ENCODE results near the gene NDUFA5.
"Not testable (repeated sequence)": the region's sequence is repeated elsewhere in the genome, so short reads cannot be mapped to it uniquely, and the experiment has no call there.

Gene NDUFA5

GRCh38 chr7:123555484-123555883 lies 2.1 kb downstream of the NDUFA5 start:
- FAIRE-seq: no peak

DNA sequence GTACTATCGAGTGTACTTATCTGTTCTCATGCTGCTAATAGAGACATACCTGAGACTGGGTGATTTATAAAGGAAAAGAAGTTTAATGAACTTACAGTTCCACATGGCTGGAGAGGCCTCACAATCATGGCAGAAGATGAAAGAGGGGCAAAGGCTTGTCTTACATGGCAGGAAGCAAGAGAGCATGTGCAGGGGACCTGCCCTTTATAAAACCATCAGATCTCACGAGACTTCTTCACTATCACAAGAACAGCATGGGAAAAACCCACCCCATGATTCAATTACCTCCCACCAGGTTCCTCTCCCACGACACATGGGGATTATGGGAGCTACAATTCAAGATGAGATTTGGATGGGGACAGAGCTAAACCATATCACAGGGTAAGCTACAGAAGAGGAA lies 4.5 kb downstream of the NDUFA5 start:
- no peak for FAIRE-seq

DNA sequence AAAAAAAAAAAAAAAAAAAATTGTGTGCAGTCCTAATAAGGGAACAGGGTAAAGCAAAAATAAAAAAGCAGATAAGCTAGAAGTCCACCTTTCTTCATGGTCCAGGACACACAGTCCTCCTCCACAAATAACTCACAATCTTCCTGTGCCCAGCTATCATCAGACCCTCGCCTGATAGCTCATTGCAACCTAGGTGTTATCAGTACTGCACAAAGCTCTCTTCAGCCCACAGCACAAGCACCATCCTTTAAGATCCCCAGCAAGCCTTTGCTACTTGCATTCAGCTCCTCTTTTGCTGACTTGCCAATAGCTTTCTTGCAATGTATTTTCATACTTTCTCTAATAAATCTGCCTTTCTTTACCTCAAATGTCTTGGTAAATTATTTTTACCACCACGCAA lies 5.0 kb downstream of the NDUFA5 start:
- no peak for FAIRE-seq

- not testable (repeated sequence) for FAIRE-seq
These were observed 5.5 kb downstream of the NDUFA5 start for GRCh38 chr7:123552134-123552533.

DNA sequence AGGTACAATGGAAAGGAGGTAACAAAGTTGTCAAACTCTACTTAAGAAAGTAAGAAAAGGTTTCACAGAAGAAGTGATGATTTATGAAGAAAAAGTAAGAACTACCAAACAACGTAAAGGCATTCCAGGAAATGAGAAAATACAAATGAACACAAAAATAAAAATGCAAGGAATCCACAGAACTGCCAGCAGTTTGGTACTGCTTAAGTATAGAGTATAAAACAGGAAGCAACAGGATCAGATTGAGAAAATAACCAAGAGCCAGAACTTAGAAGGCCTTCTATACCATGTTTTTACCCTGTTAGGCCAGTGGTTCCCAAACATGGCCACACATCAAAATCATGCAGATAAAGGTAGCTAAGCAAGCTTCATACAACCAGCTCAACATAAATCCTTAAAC lies 9.2 kb downstream of the NDUFA5 start:
- no peak for FAIRE-seq

DNA sequence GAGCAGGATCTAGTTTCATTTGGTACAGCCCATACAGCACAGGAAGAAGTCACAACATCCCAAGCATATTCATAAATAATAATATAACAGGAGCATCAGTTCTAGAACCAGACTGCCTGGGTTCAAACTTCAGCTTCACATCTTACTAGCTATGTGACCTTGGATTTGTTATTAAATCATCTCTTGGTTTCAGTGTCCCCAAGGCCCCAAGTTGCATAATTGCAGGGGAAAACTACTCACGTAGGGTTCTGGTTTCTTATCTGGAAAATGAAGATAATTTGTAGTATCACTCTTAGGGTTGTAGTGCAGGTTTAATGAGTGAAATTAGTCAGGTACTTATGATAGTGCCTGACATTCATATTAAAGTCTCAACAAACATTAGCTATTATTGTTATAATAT lies 17.7 kb downstream of the NDUFA5 start:
- no peak for FAIRE-seq

- FAIRE-seq: no peak
These were observed 18.7 kb downstream of the NDUFA5 start for GRCh38 chr7:123538897-123539296.

- no peak for FAIRE-seq
These were observed 19.4 kb downstream of the NDUFA5 start for GRCh38 chr7:123538189-123538714.

DNA sequence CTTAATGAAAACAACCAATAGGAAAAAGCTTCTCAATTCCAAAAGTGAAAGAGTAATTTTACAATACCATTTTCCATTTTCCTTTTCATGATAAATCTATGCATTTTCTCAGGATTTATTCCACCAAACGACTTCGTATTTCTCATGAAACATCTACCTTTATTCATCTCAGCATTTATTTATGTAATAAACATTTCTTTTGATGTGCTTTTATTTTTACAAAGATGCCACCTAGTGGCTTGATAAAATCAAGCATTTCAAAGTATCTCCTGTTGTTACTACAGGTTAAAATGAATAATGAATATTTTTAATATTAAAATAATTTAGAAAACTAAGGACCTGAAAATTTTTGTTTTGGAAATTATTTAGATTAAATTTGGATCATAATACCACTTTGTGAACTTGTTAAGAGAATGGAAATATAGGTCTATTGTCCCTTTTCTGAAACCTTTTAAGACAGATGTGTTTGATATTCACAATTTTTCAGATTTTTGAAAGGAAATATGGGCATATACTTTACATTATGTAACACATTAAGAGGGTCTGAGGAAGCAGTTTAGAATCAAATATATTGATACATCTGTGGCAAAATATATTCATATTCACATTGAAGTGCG lies 20.5 kb downstream of the NDUFA5 start:
- FAIRE-seq: peak; percentile 65

DNA sequence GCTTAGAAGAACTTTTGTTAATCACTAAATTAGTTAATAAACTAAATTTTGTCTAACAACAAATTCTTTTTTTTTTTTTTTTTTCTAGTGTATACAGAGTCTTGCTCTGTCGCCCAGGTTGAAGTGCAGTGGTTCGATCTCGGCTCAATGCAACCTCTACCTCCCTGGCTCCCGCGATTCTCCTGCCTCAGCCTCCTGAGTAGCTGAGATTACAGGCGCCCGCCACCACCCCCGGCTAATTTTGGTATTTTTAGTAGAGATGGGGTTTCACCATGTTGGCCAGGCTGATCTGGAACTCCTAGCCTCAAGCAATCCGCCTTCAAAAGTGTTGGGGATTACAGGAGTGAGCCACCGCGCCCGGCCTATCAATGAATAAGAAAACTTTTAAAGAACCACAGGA lies 22.1 kb downstream of the NDUFA5 start:
- no peak for FAIRE-seq

GRCh38 chr7:123534383-123535260 lies 23.0 kb downstream of the NDUFA5 start, which contains the start of gene IQUB:
TSS of gene IQUB (minus strand) at chr7:123534595. CDS start at chr7:123512340, 22,255 bp downstream.
- FAIRE-seq: no peak

GRCh38 chr7:123533929-123534382 lies 23.7 kb downstream of the NDUFA5 start:
- FAIRE-seq: no peak

- FAIRE-seq: no peak
These were observed 24.1 kb downstream of the NDUFA5 start for GRCh38 chr7:123533553-123533917.

DNA sequence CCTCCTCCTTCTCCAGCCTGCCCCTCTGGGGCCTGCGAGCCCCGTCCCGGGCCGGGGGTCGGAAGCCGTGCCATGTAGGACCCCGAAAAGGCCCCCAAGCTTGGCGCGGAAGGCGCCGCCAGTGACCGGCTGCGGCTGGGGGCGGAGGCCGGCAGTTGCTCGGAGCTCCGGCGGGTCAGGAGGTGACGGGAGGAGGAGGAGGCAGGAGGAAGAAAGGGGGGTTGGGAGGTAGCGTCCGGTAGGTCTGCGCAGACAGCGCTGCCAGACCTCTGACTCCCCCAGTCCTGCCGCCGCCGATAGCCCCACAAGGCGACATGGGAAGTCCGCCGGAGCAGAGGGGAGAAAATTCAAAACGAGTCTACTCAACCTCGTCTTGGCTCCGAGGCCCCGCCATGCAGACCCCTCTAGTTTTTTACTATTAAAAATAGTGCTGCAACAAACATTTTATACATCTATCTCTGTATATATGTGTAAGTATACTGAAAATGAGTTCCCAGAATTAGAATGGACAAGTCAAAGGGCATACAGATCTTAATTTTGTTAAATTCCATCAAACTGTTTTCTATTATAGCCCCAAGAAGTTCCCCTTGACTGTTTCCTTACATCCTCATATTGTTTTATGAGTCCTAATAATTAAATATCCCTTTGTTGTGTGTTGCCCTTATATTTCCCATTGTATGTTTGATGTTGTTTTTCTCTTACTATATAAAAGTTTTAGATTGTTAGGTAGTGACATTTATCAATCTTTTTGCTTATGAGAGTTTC lies 24.6 kb downstream of the NDUFA5 start:
- FAIRE-seq: not testable (repeated sequence)

DNA sequence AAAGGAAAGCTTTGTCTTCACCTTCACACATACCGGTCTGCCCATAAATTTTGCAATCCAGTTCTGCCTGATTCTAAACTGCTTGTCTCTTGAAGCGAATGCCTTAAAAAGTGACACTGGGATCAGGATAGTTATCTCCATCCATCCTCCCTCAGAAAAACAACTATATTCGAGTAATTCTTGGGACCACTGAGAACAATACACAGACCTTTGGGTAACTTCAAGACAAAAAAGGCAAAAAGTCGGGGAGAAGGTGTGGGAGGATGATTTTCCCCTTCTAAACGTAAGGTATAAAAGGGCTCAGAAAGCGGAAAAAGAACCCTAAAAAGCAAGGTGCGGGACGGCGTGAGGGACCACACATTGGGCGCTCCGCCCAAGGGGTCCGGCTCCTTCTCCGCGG lies 25.3 kb downstream of the NDUFA5 start:
- FAIRE-seq: not testable (repeated sequence)

DNA sequence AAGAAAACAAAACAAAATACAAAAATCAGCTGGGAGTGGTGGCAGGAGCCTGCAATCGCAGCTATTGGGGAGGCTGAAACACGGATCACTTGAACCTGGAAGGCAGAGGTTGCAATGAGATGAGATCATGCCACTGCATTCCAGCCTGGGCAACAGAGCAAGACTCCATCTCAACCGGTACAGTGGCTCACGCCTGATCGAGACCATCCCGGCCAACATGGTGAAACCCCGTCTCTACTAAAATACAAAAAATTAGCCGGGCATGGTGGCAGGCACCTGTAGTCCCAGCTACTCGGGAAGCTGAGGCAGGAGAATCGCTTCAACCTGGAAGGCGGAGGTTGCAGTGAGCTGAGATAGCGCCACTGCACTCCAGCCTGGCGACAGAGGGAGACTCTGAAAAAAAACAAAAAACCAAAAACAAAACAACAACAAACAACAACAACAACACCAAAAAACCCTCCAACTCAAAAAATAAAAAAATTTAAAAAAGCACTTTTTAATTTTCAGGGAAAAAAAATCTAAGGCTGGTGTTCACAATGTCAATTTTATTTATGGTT lies 27.5 kb downstream of the NDUFA5 start:
- not testable (repeated sequence) for FAIRE-seq

- no peak for FAIRE-seq
These were observed 29.4 kb downstream of the NDUFA5 start for GRCh38 chr7:123528265-123528664.

- FAIRE-seq: not testable (repeated sequence)
These were observed 29.8 kb downstream of the NDUFA5 start for GRCh38 chr7:123527712-123528225.

GRCh38 chr7:123526533-123526932 lies 31.1 kb downstream of the NDUFA5 start:
- not testable (repeated sequence) for FAIRE-seq

- FAIRE-seq: no peak
These were observed 35.6 kb downstream of the NDUFA5 start for GRCh38 chr7:123522066-123522465.

DNA sequence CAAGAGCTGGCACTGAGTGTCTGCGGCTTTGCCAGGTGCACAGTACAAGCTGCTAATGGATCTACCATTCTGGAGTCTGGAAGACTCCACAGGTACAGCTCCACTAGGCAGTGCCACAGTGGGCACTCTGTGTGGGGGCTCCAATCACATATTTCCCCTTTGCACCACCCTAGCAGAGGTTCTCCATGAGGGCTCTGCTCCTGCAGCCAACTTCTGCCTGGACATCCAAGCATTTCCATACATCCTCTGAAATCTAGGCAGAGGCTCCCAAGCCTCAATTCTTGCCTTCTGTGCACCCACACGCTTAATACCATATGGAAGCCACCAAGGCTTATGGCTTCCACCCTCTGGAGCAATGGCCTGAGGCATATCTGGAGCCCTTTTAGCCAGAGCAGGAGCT lies 52.4 kb downstream of the NDUFA5 start:
- no peak for FAIRE-seq

GRCh38 chr7:123502201-123502600 lies 55.4 kb downstream of the NDUFA5 start:
- FAIRE-seq: no peak

Data from colon (tissue), 2 donors.